ENCODE data around the gene FGD1.

GRCh38 chrX:54534271-54534670 lies 38.2 kb upstream of the FGD1 start:
- TF ChIP-seq ZFP90 (CRISPR knock-in tag; IDR thresholded peaks at IDR 0.05; ENCODE audit: borderline replicate concordance): no peak
- TF ChIP-seq, protein P1, sequence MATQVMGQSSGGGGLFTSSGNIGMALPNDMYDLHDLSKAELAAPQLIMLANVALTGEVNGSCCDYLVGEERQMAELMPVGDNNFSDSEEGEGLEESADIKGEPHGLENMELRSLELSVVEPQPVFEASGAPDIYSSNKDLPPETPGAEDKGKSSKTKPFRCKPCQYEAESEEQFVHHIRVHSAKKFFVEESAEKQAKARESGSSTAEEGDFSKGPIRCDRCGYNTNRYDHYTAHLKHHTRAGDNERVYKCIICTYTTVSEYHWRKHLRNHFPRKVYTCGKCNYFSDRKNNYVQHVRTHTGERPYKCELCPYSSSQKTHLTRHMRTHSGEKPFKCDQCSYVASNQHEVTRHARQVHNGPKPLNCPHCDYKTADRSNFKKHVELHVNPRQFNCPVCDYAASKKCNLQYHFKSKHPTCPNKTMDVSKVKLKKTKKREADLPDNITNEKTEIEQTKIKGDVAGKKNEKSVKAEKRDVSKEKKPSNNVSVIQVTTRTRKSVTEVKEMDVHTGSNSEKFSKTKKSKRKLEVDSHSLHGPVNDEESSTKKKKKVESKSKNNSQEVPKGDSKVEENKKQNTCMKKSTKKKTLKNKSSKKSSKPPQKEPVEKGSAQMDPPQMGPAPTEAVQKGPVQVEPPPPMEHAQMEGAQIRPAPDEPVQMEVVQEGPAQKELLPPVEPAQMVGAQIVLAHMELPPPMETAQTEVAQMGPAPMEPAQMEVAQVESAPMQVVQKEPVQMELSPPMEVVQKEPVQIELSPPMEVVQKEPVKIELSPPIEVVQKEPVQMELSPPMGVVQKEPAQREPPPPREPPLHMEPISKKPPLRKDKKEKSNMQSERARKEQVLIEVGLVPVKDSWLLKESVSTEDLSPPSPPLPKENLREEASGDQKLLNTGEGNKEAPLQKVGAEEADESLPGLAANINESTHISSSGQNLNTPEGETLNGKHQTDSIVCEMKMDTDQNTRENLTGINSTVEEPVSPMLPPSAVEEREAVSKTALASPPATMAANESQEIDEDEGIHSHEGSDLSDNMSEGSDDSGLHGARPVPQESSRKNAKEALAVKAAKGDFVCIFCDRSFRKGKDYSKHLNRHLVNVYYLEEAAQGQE (IDR thresholded peaks at IDR 0.05; ENCODE audit: borderline replicate concordance in 1 of 2, low read depth in 1 of 2, low read length in 2 of 2): no peak
- no peak for TF ChIP-seq PAF1 (CRISPR knock-in tag; IDR thresholded peaks at IDR 0.05)
- no peak for TF ChIP-seq ZKSCAN1 (IDR thresholded peaks at IDR 0.05; ENCODE audit: low read length)
- no peak for TF ChIP-seq JUND (CRISPR knock-in tag; IDR thresholded peaks at IDR 0.05)
- TF ChIP-seq ZNF468 (CRISPR knock-in tag; IDR thresholded peaks at IDR 0.05): no peak
- no peak for TF ChIP-seq KAT7 (CRISPR knock-in tag; IDR thresholded peaks at IDR 0.05; ENCODE audit: borderline replicate concordance)
- no peak for TF ChIP-seq CAMTA2 (CRISPR knock-in tag; IDR thresholded peaks at IDR 0.05; ENCODE audit: borderline replicate concordance)
- no peak for TF ChIP-seq SRSF9 (IDR thresholded peaks at IDR 0.05; ENCODE audit: borderline replicate concordance, insufficient read depth, low read depth, low read length, poor library complexity, severe bottlenecking)
- no peak for TF ChIP-seq PAWR (CRISPR knock-in tag; IDR thresholded peaks at IDR 0.05; ENCODE audit: borderline replicate concordance)

Measured in HepG2 (cell line).